B cell (primary cell): ENCODE results near the gene PFAS. TPM values are rescaled to one million over a fixed set of nuclear protein-coding genes. Genes with fewer than 3 reads are reported as not detected.

Source experiments
- ATAC-seq: fragments of 200-7000 bp; cut with Tn5 transposase; one replicate; pipeline ENCODE4 v1.10.0; 2021; ENCODE audit warnings: low read depth, mild to moderate bottlenecking, moderate number of reproducible peaks, moderate library complexity
- CTCF ChIA-PET: fragments of 350-600 bp; sonication (Branson Sonifier 250); formaldehyde crosslinking; loops from one replicate; lab custom pipeline; 2021; ENCODE audit warnings: antibody characterized with exemption, inconsistent platforms; lab: Charles Lee
- POLR2A ChIA-PET: fragments of 350-600 bp; sonication (Branson Sonifier 250); formaldehyde crosslinking; loops from one replicate; lab custom pipeline; 2021; ENCODE audit warnings: antibody characterized with exemption; lab: Charles Lee
- DNase-seq: peaks from one replicate; pipeline ENCODE4 v3.0.0; 2013
- H2AFZ ChIP-seq: 2 replicates; pipeline ENCODE4 v1.6.1; 2012; ENCODE audit warnings: mild to moderate bottlenecking, low read depth, low read length; ENCODE audit not compliant: insufficient read depth, poor library complexity, severe bottlenecking
- H3K27ac ChIP-seq, 2 donors: 1 replicate in 1 of 2; 2 replicates in 1 of 2; pipeline ENCODE4 v1.5.1; 2012 to 2013; ENCODE audit warnings: low read length in 2 of 2, mild to moderate bottlenecking in 2 of 2, moderate library complexity in 1 of 2
- H3K27me3 ChIP-seq, 4 experiments: fragments of 200-600 bp in 1 of 4; sonication (generic) in 1 of 4; replicated peaks in 1 of 4; 1 replicate in 2 of 4; 2 replicates in 2 of 4; pipeline versions ENCODE4 v1.6.1 to v1.7.0; 2013 to 2016; ENCODE audit warnings: low read length in 3 of 4, mild to moderate bottlenecking in 2 of 4, mixed read lengths in 1 of 4, moderate library complexity in 1 of 4; ENCODE audit not compliant: insufficient read depth in 4 of 4, control insufficient read depth in 3 of 4; ENCODE audit errors: control extremely low read depth in 1 of 4
- H3K36me3 ChIP-seq, 2 experiments: replicated peaks in 1 of 2; 1 replicate in 1 of 2; 2 replicates in 1 of 2; pipeline versions ENCODE4 v1.6.1 to v1.7.1; 2013; ENCODE audit warnings: low read length in 1 of 2; ENCODE audit not compliant: insufficient read depth in 2 of 2, control insufficient read depth in 1 of 2; ENCODE audit errors: control extremely low read depth in 1 of 2, extremely low read depth in 1 of 2
- H3K4me1 ChIP-seq, 2 donors: fragments of 200-600 bp in 1 of 2; sonication (generic) in 1 of 2; 1 replicate in 1 of 2; 2 replicates in 1 of 2; pipeline versions ENCODE4 v1.5.1 to v1.6.1; 2013 to 2017; ENCODE audit warnings: low read length in 2 of 2; ENCODE audit not compliant: control insufficient read depth in 2 of 2, insufficient read depth in 2 of 2
- H3K4me2 ChIP-seq: replicated peaks from 2 replicates; pipeline ENCODE3; 2012; ENCODE audit warnings: mild to moderate bottlenecking, low read depth, low read length; ENCODE audit not compliant: poor library complexity, severe bottlenecking
- H3K4me3 ChIP-seq, 5 experiments: fragments of 200-600 bp in 1 of 5; sonication (generic) in 1 of 5; 1 replicate in 3 of 5; 2 replicates in 2 of 5; pipeline versions ENCODE4 v1.5.1 to v1.7.0; 2011 to 2016; ENCODE audit warnings: low read length in 4 of 5, mild to moderate bottlenecking in 4 of 5, low read depth in 2 of 5, control low read depth in 1 of 5, moderate library complexity in 1 of 5; ENCODE audit not compliant: insufficient read depth in 1 of 5; ENCODE audit errors: control extremely low read depth in 1 of 5, extremely low read depth in 1 of 5
- H3K79me2 ChIP-seq: fragments of 200-600 bp; sonication (generic); one replicate; pipeline ENCODE4 v1.6.0; 2016; ENCODE audit warnings: low read length; ENCODE audit not compliant: control insufficient read depth, insufficient read depth
- H3K9ac ChIP-seq: fragments of 200-600 bp; sonication (generic); 2 replicates; pipeline ENCODE4 v1.6.1; 2017; ENCODE audit warnings: mild to moderate bottlenecking, low read length, moderate library complexity
- H3K9me3 ChIP-seq, 3 donors: one replicate each; pipeline versions ENCODE4 v1.6.1 to v1.7.1; 2013; ENCODE audit warnings: low read length in 2 of 3; ENCODE audit not compliant: control insufficient read depth in 2 of 3, insufficient read depth in 1 of 3; ENCODE audit errors: control extremely low read depth in 1 of 3
- H4K20me1 ChIP-seq: 2 replicates; pipeline ENCODE4 v1.6.0; 2012; ENCODE audit warnings: mild to moderate bottlenecking, low read length; ENCODE audit not compliant: insufficient read depth, control insufficient read depth, poor library complexity, severe bottlenecking
- H3K27ac Mint-ChIP-seq: one replicate; pipeline ENCODE4 v1.8.0; 2021; ENCODE audit warnings: mixed read lengths
- H3K27me3 Mint-ChIP-seq: one replicate; pipeline ENCODE4 v1.8.0; 2021; ENCODE audit warnings: mixed read lengths
- H3K4me1 Mint-ChIP-seq: one replicate; pipeline ENCODE4 v1.8.0; 2021; ENCODE audit warnings: mixed read lengths
- H3K4me3 Mint-ChIP-seq: one replicate; pipeline ENCODE4 v1.8.0; 2021; ENCODE audit warnings: mixed read lengths
- H3K9me3 Mint-ChIP-seq: one replicate; pipeline ENCODE4 v1.8.0; 2022; ENCODE audit warnings: mixed read lengths; ENCODE audit not compliant: insufficient read depth
- CTCF ChIP-seq: fragments of 200-600 bp; IDR thresholded peaks from one replicate; pipeline ENCODE4 v1.8.0; 2022; ENCODE audit warnings: antibody characterized with exemption, mild to moderate bottlenecking
- EZH2 ChIP-seq: IDR thresholded peaks from 2 replicates; pipeline ENCODE4 v1.6.1; 2012; ENCODE audit warnings: borderline replicate concordance, low read depth, mild to moderate bottlenecking, moderate library complexity, low read length; ENCODE audit not compliant: insufficient read depth, poor library complexity, severe bottlenecking
- WGBS: methylation state at CpG from one replicate; pipeline ENCODE4 v1.1.5; 2013; ENCODE audit warnings: missing lambda C conversion rate; ENCODE audit not compliant: insufficient coverage; 5-methylcytosine and 5-hydroxymethylcytosine counted together
- intact Hi-C: fragments of 100-400 bp; cut with micrococcal nuclease; formaldehyde crosslinking; loops from one replicate; pipeline ENCODE4 v1.10.0; 2022
- polyA plus RNA-seq: library from polyadenylated mRNA; depleted of rRNA; stranded (reverse); fragments of >200 nt; gene quantifications from 2 replicates; pipeline ENCODE4 v1.2.3, GENCODE V29; 2012
- total RNA-seq, 2 donors: library from RNA; stranded (reverse); fragments of 120-200 nt in 1 of 2; gene quantifications; 1 replicate in 1 of 2; 2 replicates in 1 of 2; pipeline versions ENCODE4 v1.2.3 to v1.2.4, GENCODE V29; 2013 to 2022

The PFAS gene
- total and polyA plus RNA-seq, 2 donors (not counting 1 experiment from before 2014, with no cell fraction given) = 22.3 to 65.5 TPM

GRCh38 chr17:8204761-8205555 is 44.1 kb upstream of the PFAS start:
- ChIA-PET POLR2A (interaction anchor here (1.0 kb wide), 1 partner anchor 14 kb away, joined by 3 read pairs; no protein-coding TSS in a partner anchor), CTCF (interaction anchor here (1.2 kb wide), 1 partner anchor 13 kb away, joined by 3 read pairs; no protein-coding TSS in a partner anchor)
- no peak overlapping the region for H2AFZ ChIP-seq
- peaks cover 2 to 16% of the 10 kb centered on the region in 2 donors for H3K4me1 ChIP-seq
- H4K20me1 ChIP-seq = no peaks in the 10 kb centered on the region
- DNase-seq (no peak), ATAC-seq (no peak)
- Mint-ChIP-seq H3K4me3 (no peak overlapping the region), H3K9me3 (no peaks in the 10 kb centered on the region), H3K4me1 (peaks cover 7% of the 10 kb centered on the region), H3K27me3 (no peaks in the 10 kb centered on the region), H3K27ac (no peak overlapping the region)
- 99% methylated on average over 15 of the region's 19 CpGs for WGBS
- H3K79me2 ChIP-seq = peaks cover 2% of the 10 kb centered on the region
- H3K27me3 ChIP-seq = no peaks in the 10 kb centered on the region
- no peak overlapping the region for H3K4me3 ChIP-seq
- no peak overlapping the region for H3K9ac ChIP-seq
- H3K9me3 ChIP-seq = no peaks in the 10 kb centered on the region
- intact Hi-C loops = no loop called here
- H3K36me3 ChIP-seq = no peaks in the 10 kb centered on the region
- TF ChIP-seq CTCF (no peak), EZH2 (no peak)
- no peak overlapping the region for H3K27ac ChIP-seq
- H3K4me2 ChIP-seq = no peak overlapping the region

- Histone ChIP-seq H3K27me3 (no peaks in the 10 kb centered on the region), H4K20me1 (no peaks in the 10 kb centered on the region), H3K9ac (no peak overlapping the region), H2AFZ (no peak overlapping the region), H3K79me2 (peaks cover 5% of the 10 kb centered on the region), H3K4me3 (no peak overlapping the region), H3K9me3 (no peaks in the 10 kb centered on the region), H3K4me1 (peaks cover 9 to 22% of the 10 kb centered on the region in 2 donors), H3K36me3 (no peaks in the 10 kb centered on the region), H3K4me2 (no peak overlapping the region), H3K27ac (no peak overlapping the region)
- peaks cover 15% of the 10 kb centered on the region for H3K4me1 Mint-ChIP-seq
- CTCF ChIA-PET = interaction anchor here (0.6 to 0.9 kb wide), 2 partner anchors 26 to 45 kb away, joined by 3 read pairs; no protein-coding TSS in a partner anchor
- TF ChIP-seq CTCF (no peak), EZH2 (no peak)
- no peaks in the 10 kb centered on the region for H3K9me3 Mint-ChIP-seq
- DNase-seq = no peak
- intact Hi-C loops = no loop called here
- H3K27me3 Mint-ChIP-seq = no peaks in the 10 kb centered on the region
- POLR2A ChIA-PET = interaction anchor here (0.9 kb wide), 1 partner anchor 10 kb away, joined by 3 read pairs; no protein-coding TSS in a partner anchor
- ATAC-seq = no peak
- WGBS = 99% methylated on average over 9 of the region's 12 CpGs
- H3K27ac Mint-ChIP-seq = no peak overlapping the region
- H3K4me3 Mint-ChIP-seq = no peak overlapping the region
Measured at GRCh38 chr17:8206536-8206935, 42.6 kb upstream of the PFAS start.
